GM18861 (cell line): Measurements from ENCODE around the gene C5.
"Not testable (repeated sequence)": the region's sequence is repeated elsewhere in the genome, so short reads cannot be mapped to it uniquely, and the experiment has no call there.

Experiments used
- ATAC-seq: cut with Tn5 transposase; IDR thresholded peaks from one replicate; pipeline ENCODE4 v1.9.1; 2021; ENCODE audit not compliant: unreplicated experiment

C5 gene

GRCh38 chr9:121053544-121053943, 3.5 kb upstream of the C5 start:
- no peak for ATAC-seq

DNA sequence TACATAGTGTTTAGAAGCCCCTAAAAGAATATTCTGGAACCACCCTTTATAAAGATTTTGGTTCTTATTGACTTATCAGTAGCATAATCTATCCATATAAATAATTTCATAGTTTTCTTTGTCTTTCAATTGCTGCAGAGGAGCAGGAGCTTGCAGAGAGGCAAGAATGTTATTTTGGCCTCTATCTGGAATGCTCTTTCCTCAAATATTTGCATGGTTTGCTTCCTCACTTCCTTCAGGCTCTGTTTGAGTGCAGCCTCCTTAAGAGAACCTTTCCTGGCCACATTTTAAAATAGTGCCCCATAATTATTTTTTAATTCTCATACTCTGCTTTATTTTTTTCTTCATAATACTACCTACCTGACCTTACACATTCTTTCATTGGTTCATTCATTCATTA, 1.5 kb downstream of the C5 start:
- ATAC-seq = no peak

- no peak for ATAC-seq
Measured at GRCh38 chr9:121048175-121048574, 1.9 kb downstream of the C5 start.

- no peak for ATAC-seq
Measured at GRCh38 chr9:121038804-121039203, 11.3 kb downstream of the C5 start.

DNA sequence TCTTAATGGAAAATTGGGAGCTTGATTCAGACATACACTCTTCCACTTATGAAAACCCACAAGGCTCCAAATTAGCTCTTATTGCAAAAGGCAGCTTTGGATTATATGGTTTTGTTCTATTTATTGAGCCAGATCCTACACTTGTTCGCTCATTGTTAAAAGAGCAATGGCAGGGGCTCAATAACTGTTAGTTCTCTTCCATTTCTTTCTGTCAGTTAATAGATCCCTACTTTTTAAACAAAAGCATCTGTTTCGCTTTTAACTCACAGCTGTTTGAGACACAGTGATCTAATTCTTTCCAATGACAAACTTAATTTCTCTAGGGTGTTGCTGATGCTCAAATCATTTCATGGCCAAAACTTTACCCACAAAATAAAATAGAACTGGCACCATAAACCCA, 11.7 kb downstream of the C5 start:
- ATAC-seq = no peak

DNA sequence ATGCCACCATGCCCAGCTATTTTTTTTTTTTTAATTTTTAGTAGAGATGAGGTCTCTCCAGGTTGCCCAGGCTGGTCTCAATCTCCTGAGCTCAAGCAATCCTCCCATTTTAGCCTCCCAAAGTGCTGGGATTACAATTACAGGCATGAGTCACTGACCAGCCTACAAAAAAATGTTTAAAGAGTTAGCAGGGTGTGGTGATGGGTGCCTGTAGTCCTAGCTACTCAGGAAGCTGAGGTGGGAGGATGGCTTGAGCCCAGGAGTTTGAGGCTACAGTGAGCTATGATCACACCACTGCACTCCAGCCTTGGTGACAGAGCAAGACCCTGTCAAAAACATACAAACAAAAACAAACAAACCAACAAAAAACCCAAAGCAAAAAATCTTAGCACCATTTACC, 14.4 kb downstream of the C5 start:
- ATAC-seq = not testable (repeated sequence)

DNA sequence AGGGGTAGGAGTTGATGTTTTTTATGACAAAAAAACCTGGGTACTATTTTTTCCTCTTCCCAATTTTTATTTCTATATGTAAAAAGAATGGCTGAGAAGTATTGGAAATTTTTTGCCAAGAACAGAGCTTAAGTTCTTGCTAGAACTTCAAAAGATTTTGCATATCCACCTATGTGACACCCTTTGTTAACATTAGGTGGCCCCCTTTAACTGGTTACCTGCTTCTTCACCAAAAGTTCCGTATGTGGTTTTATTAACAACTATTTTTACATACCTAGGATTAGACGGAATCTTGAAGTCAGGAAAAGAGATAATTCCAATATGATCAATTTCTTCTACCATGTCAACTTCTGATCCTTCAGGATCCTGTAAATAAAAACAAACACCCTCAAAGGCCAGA, 15.5 kb downstream of the C5 start:
- no peak for ATAC-seq

- no peak for ATAC-seq
Measured at GRCh38 chr9:121029469-121029868, 20.6 kb downstream of the C5 start.

GRCh38 chr9:121028285-121028684, 21.8 kb downstream of the C5 start:
- ATAC-seq = not testable (repeated sequence)

GRCh38 chr9:121026768-121027167, 23.3 kb downstream of the C5 start:
- no peak for ATAC-seq

DNA sequence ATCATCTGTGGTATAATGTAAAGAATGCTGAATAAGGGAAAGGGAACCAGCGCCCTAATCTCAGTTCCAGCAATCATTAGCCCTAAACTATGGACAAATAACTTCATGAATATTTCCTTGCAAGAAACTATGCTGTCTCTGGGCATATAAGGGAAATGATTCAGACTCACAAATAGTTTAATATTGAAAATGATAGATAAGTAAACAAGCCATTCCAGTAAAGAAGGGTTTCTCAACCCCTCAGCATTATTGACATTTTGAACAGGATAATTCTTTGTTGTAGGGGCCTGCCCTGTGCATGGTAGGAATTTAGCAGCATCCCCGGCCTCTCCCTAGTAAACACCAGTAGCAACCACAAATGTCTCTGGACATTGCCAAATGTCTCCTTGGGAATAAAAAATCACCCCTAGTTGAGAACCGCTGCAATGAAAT, 23.8 kb downstream of the C5 start:
- ATAC-seq = no peak

DNA sequence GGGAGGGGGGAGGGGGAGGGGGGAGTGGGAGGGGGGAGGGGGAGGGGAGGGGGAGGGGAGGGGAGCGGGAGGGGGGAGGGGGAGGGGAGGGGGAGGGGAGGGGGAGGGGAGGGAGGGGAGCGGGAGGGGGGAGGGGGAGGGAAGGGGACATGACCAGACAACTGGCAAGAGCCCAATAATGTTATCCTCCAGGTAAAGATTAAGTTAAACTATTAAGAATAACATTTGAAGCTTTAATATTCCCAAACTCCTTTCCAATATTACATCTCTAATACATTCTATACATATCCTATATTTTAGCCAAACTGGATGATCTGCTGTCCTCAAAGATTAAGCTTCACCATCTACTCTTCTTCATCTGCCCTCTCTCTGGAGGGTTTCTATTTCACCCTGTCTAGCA, 25.8 kb downstream of the C5 start:
- ATAC-seq = no peak

DNA sequence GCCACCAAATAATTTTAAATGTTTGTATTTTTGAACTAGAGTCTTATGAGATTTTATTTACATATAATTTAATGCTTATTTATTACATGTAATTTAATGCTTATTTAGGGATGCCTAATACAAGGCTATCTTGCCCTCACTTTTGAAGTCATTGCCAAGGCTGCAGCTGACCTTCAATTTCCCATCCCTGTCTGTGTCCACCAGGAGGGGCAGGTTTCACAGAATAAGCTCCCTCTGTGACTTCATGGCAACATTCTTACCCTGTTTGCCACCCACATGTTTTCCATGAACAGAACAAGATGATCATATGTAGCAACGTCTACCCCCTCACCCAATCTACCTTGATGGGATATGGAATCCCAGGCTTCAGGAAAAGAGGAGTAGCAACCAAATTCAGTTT, 27.0 kb downstream of the C5 start:
- ATAC-seq = no peak

GRCh38 chr9:121021301-121021700, 28.8 kb downstream of the C5 start:
- ATAC-seq = no peak

DNA sequence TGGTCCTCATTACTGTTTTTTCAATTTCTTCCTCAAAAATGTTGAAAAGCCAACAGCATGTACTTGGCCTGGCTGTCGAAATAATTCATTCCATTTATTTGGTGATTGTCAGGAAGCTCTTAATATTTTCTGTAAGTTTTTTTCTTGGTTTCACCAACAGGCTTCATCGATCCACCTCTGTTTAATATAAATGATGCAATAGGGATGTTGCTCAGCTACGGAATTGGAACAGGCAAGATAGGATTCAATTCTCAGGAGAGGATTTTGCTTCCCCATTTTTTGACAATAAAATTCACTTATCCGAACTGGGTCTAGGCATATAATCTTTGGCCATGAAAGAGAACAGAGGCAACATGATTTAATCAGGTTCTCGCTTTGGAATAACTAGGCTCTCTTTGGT, 30.8 kb downstream of the C5 start:
- ATAC-seq = no peak

DNA sequence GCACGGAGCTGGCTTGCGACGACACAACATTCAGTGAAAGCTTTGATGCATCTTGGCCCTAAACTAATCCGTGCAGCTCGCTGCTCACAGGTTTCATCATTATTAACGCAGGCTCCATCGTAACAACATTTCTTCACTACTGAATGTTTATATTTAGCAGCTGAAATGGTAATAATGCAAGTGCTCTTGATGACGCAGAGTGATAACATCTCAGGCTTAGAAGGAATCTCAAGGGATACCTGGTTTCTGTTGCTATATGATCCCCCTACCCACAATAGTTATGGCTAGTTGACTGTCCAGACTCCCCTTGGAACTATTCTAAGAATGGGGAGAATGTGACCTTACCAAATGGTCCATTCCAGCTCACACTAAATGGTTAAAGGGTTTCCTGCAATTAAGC, 36.2 kb downstream of the C5 start:
- ATAC-seq = no peak

GRCh38 chr9:121009650-121010049, 40.4 kb downstream of the C5 start:
- no peak for ATAC-seq

- no peak for ATAC-seq
Measured at GRCh38 chr9:120999317-120999716, 50.8 kb downstream of the C5 start.

DNA sequence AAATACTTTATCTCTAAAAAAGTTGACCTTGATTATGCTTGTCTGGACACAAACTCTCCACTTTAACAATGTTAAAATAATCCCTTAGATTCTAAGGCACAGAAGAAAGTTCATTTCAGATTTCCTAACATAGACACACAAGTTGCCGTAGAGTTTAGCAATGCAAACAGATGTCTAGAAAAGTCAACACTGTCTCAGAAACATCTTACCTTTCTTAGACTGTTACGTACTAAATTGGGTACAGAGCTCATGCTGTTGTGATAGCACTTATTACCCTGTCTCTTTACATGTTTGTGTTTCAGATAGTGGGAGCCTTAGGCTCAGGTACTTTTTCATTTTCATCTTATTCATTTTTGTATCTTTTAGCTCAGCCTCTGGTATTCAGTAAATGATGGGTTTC, 52.0 kb downstream of the C5 start:
- no peak for ATAC-seq

GRCh38 chr9:120997502-120997901, 52.6 kb downstream of the C5 start:
- no peak for ATAC-seq

DNA sequence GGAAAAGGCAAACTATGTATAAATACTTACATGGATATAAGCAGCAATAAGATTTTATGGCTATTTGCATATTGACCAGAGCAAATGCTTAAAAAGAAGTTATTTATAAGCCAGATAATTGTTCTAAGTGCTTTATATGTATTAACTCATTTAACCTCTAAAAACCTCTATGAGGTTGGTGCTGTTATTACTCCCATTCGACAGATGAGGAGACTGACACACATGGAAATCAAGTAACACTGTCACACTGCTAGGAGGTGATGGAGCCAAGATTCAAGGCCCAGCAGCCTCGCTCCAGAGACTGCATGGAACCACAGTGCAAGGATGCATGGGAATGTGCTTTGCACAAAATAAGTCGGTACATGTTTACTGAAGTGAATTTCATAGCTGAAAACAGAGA, 53.7 kb downstream of the C5 start:
- ATAC-seq = no peak

GRCh38 chr9:120989065-120989464, 61.0 kb downstream of the C5 start:
- ATAC-seq = no peak

GRCh38 chr9:120985819-120986222, 64.3 kb downstream of the C5 start:
- ATAC-seq = no peak

DNA sequence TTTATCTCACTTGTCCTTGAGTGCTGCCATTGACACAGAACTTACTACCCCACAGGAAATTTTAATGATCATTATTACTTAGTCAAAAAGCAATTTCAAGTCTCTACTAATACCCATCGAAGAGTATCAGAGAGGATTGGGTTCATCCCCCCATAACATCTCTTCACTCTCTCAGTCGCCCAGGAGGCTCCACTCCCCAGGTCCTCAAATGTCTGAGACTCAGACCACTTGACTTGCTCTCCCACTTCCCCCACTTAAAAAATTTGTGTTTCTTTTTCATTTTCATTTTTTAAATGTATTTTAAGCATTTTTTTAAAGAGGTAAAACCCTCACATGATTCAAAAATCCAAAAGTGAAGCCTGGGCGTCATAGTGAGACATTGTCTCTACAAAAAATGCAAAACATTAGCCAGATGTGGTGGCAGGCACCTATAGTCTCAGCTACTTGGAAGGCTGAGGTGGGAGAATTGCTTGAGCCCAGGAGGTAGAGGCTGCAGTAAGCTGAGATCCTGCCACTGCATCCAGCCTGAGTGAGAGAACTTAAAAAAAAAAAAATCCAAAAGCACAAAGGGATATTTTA, 66.7 kb downstream of the C5 start:
- no peak for ATAC-seq
